Astrocyte of the cerebellum (primary cell): ENCODE measurements around the gene STAT1.
"Not testable (repeated sequence)": the region's sequence is repeated elsewhere in the genome, so short reads cannot be mapped to it uniquely, and the experiment has no call there.

Experiments
- DNase-seq: peaks from one replicate; pipeline ENCODE4 v3.0.0-alpha.2; 2011; ENCODE audit warnings: low read depth
- H3K4me3 ChIP-seq: 2 replicates; pipeline ENCODE4 v1.5.1; 2011; ENCODE audit warnings: mild to moderate bottlenecking, low read depth, low read length, moderate library complexity
- in situ Hi-C: cut with HindIII; loops from 2 replicates; pipeline ENCODE4 v1.10.0; 2017; ENCODE audit warnings: low sequenced_read_pairs
- TF ChIP-seq, protein P1 (sequence below): IDR thresholded peaks from 2 replicates; pipeline ENCODE4 v1.5.1; 2012; ENCODE audit warnings: low read length, low read depth, moderate library complexity, mild to moderate bottlenecking; ENCODE audit errors: missing control alignments

STAT1 gene

DNA sequence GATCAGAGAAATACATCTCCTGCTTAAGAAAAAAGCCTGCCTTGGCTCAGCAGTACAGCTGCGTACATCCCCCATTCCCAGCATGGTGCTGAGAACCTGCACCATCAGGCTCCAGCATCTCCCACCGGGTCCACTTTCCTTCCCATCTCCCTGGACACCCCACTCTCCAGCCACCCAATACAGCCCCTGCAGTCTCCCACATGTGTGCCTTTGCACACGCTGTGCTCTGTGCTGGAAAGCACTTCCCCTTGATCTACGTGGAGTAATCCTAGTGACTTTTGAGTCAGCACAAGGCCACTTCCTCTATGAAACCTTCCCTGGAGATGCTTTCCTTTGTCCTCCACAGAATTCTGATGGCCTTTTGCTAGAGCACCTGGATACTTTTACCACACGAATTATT is 17.0 kb downstream of the STAT1 start:
- TF ChIP-seq, protein P1, sequence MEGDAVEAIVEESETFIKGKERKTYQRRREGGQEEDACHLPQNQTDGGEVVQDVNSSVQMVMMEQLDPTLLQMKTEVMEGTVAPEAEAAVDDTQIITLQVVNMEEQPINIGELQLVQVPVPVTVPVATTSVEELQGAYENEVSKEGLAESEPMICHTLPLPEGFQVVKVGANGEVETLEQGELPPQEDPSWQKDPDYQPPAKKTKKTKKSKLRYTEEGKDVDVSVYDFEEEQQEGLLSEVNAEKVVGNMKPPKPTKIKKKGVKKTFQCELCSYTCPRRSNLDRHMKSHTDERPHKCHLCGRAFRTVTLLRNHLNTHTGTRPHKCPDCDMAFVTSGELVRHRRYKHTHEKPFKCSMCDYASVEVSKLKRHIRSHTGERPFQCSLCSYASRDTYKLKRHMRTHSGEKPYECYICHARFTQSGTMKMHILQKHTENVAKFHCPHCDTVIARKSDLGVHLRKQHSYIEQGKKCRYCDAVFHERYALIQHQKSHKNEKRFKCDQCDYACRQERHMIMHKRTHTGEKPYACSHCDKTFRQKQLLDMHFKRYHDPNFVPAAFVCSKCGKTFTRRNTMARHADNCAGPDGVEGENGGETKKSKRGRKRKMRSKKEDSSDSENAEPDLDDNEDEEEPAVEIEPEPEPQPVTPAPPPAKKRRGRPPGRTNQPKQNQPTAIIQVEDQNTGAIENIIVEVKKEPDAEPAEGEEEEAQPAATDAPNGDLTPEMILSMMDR = no peak
- in situ Hi-C loops = no loop called here
- DNase-seq = no peak
- no peak overlapping the region for H3K4me3 ChIP-seq

DNA sequence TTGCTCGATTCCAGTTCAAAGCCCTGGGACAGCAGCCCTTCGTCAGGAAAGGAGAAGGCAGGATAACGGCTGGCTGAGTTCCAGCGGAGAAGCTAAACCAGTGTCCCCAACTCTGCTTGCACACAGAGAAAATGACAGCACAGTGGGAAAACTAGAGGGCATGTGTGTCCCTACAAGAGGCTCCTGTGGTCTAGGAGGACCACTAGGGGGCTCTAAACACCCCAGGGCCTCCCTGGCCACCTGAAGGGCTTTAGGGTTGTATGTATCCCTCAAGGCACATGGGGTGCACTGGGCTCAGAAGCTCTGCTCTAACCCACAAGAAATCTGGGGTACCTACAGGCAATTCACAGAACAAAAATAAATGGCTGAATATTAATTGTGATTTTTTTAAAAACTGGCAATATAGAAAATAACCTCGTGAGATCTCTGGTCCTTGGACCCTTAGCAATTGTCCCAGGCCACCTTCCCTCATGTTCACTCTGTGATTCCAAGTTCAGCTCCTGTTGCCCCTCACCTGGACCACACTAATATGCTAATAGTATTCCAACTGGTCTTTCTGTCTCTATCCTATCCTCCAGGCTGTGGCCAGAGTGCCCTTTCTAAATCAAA is 17.5 kb downstream of the STAT1 start:
- no peak for DNase-seq
- in situ Hi-C loops = no loop called here
- H3K4me3 ChIP-seq = no peak overlapping the region
- TF ChIP-seq, protein P1 = peak; percentile 77

DNA sequence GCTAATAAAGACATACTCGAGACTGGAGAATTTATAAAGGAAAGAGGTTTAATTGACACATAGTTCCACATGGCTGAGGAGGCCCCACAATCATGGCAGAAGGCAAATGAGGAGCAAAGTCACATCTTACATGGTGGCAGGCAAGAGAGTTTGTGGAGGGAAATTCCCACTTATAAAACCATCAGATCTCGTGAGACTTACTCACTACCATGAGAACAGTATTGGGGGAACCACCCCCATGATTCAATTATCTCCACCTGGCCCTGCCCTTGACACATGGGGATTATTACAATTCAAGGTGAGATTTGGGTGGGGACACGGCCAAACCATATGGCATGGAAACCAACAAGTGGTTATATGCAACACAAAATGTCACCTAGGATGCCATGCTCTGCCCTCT is 18.7 kb downstream of the STAT1 start:
- in situ Hi-C loops, H3K4me3 ChIP-seq, DNase-seq: not testable (repeated sequence)

DNA sequence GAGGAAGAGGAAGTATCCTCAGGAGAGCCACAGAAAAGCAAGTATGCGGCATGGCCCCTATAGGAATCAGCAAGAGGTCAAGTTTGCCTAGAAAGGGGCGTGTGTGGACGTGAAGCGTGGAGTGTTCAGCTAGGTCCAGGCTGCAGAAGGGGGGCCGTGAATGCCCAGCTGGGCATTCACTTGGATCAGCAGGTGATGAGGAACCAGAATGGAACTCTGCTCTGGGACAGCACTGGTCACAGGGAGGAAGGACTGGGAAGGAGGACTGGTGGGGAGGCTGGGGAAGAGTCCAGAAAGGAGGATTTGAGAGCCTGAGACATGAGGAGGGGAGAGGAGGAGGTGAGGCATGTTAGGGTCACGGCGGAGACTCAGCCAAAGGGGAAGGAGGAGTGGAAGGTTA is 19.8 kb downstream of the STAT1 start:
- H3K4me3 ChIP-seq = no peak overlapping the region
- in situ Hi-C loops = no loop called here
- TF ChIP-seq, protein P1 = no peak
- no peak for DNase-seq

DNA sequence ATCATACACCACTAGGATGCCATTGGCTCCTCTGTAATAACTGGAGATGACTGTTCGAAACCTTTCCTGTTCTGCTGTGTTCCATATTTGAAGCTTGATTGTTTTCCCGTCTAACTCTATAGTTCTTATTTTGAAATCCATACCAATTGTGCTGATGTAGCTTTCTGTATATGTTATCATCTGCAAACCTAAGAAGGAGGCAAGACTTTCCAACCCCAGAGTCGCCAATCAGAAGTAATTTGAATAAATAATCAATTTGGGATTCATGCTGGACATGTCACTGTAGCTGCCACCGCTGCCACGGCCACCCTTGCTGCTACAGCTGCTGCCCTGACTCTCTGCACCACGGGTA is 20.7 kb downstream of the STAT1 start:
- DNase-seq = no peak
- H3K4me3 ChIP-seq = no peak overlapping the region
- in situ Hi-C loops = no loop called here

DNA sequence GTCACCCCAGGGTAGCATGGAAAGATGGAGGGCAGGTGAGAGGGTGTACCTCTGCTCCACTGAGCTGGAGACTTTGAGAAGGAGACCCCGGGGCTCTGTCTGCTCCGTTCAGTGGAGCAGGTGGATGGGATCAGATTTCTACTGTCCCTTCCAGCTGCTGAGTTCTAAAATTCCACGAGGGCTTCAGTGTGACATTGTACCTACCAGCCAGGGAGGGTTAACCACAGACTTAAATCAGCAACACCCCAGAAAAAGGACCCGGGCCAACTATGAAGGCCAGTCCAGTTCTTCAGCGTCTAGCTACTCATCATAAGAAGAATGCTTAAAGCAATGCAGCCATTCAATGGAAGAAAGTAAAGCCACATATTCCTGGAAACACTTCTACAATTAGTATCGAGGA is 23.8 kb downstream of the STAT1 start:
- TF ChIP-seq, protein P1 = no peak
- DNase-seq = no peak
- H3K4me3 ChIP-seq = no peak overlapping the region
- in situ Hi-C loops = no loop called here

More for the DNA sequence above, 20.7 kb downstream of the STAT1 start:
- TF ChIP-seq, protein P1 = no peak

DNA sequence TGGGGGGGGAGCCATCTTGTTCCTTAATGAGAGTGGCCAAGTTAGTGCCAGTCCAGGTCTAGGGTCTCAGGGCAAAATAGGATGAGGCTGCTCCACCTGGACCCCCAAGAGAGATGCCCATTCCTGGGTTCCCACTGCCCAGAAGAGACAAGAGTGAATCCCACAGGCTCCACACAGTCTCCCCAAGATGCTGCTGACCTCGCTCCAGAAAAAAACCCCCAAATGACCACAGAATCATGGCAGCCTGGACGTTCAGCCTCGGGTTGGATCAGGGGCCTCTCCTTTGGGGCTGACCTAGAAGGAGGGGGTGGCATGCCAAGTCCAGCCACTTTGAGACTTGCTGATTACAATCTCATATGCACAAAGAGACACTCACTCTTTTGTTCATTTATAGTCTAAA is 25.1 kb downstream of the STAT1 start:
- TF ChIP-seq, protein P1 = no peak
- H3K4me3 ChIP-seq = no peak overlapping the region
- in situ Hi-C loops = no loop called here
- DNase-seq = no peak
